NCI-H128 (cell line): ENCODE measurements around the gene CALN1.

Experiments
- DNase-seq: peaks from one replicate; lab custom pipeline; 2025; ENCODE audit not compliant: unreplicated experiment; lab: John Stamatoyannopoulos, UW

CALN1 gene

DNA sequence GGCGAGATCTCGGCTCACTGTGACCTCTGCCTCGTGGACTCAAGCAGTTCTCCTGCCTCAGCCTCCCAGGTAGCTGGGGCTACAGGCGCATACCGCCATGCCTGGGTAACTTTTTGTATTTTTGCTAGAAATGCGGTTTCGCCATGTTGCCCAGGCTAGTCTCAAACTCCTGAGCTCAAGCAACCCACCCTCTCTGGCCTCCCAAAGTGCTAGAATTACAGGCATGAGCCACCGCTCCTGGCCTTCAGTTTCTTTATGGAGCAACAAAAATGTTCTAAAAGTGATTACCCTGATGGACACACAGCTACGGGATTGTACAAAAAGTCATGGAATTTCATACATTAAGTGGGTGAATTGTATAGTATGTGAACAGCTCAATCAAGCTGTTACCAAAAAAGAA, 216.0 kb downstream of the CALN1 start:
- DNase-seq: no peak

DNA sequence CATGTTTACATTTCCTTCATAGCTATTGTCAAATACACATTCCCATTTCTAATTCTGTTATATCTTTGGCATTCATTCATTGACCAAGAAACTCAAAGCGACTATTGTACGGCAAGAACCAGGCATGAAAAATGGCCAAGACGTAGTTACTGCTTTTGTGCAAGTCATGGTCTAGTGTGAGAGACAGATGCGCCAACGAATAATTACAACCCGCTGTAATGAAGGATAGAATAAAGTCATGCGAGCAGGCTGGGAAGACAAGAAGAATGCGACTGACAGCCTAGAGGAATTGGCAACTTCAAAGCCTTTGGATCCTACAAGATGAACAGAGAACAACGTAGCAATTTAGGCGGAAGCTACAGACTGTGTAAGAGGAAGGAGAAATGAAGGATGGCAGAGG, 221.2 kb downstream of the CALN1 start:
- no peak for DNase-seq

DNA sequence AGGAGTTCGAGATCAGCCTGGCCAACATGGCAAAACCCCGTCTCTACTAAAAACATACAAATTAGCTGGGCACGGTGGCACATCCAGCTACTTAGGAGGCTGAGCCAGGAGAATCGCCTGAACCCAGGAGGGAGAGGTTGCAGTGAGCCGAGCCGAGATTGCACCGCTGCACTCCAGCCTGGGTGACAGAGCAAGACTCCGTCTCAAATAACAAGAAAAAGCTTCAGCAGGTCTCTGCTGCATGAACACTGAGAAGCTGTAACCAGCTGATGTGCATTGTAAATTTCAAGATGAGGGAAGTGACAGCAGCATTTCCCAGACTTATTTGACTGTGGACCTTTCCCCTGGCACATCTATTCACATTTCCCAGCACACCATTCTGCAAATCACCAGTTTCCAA, 222.0 kb downstream of the CALN1 start:
- DNase-seq: no peak

DNA sequence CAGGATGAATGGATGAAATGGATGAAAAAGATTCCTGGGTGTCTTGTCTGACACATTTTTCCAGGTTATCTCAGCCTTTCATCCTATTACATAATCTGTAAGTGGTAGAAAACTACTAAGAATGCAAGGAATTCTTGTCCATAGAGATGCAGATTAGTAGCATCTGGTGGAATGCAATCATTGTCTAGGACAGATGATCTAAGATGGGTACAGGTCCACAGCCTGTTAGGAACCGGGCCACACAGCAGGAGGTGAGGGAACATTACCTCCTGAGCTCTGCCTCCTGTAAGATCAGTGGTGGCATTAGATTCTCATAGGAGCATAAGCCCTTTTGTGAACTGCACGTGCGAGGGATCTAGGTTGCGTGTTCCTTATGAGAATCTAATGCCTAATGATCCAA, 225.0 kb downstream of the CALN1 start:
- no peak for DNase-seq

DNA sequence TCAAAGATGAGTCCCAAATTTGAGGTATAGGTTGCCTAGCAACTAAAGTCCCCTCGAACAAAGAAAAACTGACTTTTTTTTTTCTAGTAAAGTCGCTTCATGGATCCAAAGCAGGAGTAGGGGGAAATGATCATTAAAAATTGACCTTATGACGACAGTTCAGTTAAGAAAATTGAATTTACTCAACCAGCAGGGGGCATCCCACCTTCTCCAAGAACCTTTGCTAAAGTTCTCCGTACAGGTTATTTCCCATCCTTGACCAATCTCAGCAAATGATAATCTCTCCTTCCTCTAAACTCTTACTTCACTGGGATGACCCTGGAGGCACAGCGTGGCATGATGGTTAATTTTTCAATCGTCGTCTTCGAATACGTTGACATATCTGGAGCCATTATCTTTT, 228.3 kb downstream of the CALN1 start:
- no peak for DNase-seq

DNA sequence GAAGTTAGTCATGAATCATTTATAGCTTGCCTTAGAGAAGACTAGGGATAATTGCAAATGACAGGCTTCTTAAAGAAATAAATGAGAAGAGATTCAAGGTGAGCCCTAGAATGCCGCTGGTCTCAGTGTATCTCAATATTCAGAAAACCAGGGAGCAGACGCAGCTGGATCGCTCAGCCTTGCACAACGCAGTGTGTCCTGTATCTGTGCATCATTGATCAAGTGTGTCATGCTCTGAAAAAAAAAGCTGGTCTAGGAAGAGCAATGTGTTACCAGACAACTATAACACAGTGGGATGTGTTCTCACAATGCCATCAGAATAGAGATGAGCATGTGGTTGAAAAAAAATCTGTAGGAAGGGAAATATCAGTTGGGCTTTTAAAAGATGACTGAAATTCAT, 230.1 kb downstream of the CALN1 start:
- DNase-seq: no peak

DNA sequence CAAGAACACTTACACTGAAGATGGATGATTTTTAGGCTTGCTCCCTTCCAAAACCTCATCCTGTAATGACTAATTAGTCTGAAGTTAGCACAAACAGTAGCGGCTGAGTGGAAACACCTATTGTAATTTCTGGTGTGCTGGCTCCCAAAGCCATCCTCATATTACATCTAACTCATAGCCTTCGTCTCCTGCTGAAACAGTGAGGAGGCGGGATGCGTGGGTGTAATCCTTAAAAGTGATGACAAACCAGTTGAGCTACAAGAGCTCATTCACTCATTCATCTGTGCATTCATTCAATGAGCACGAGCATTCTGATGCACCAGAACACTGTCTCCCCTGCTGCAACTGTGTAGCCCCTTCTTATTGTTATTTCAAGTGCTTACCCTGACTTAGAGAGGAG, 235.3 kb downstream of the CALN1 start:
- DNase-seq: no peak

DNA sequence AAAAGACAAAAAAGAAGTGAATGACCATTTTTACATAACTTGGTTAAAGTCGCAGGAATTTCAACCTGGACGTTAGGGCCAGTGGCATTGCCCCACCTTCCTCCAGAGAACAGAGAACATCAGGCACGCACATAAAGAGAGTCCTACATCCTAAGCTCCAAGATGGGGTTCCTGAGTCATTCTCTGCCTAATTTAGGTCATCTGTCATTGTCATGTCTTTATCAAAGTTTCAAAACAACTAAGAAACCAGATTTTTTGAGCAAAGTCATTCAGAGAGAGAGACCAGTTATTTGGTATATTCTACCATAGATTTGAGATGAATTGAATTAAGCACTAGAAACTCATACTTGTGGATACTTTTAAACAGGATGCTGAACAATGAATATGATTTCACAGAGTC, 241.7 kb downstream of the CALN1 start:
- DNase-seq: no peak

DNA sequence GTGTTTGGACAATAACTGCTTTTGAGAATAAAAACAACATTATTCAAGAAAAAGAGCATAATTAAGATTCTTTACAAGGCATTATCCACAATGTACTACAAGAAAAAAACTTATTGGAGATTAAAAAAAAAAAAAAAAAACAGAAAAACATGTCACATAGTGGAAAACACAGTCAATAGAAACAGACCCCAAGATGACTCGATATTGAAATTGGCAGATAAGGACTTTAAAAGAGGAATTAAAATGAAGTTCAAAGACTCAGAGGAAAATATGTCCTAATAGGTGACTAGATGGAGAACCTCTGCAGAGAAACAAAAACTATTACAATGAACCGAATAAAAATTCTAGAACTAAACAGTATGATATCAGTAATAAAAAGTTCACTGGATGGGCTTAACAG, 248.9 kb downstream of the CALN1 start:
- no peak for DNase-seq

DNA sequence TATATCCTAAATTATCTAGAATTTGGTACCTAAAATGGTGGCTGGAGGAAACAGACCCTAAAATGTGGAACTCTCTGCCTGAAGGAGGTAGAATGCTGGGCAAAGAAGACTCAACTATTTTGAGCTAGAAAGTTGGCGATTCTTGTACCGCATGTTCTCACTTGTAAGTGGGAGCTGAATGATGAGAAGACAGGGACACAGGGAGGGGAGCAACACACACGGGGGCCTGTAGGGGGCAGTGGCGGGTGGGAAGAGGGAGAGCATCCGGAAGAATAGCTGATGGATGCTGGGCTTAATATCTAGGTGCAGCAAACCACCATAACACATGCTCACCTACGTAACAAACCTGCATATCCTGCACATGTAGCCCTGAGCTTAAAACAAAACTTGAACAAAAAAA, 250.6 kb downstream of the CALN1 start:
- no peak for DNase-seq

DNA sequence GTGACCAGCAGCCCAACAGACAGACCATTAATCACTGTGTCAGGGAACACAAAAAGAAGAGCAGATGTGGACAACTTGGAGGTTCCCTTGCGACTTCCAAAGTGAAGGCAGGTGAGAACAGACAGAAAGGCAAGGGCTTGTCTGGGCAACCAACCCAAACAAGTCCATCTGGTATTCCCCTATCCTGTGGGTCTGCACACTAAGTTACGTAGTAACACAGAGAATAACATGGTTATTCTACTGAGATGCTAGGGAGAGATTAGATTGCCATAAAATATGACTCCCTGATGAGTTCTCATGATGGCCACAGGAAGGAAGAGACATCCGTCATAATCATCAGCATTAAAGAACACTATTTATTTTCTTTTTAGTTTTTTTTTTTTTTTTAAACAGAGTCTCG, 252.2 kb downstream of the CALN1 start:
- no peak for DNase-seq

DNA sequence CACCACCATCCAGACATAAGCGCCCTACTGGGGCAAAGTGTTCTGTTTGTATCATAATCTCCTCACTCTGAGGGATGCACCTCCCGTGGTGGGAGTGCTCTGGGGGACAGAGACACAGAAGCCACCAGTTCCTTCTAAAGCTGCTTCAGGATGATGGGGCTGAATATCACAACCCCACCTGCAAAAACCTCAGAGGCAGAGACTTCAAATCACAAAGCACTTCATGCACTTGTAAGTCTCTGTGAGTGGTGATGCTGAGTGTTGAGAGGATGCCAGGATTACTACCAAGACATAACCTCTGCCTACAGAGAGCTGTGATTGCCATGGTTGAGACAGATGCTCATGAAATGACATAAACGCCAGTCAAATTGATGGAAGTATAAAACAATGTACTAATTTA, 255.5 kb downstream of the CALN1 start:
- DNase-seq: no peak

DNA sequence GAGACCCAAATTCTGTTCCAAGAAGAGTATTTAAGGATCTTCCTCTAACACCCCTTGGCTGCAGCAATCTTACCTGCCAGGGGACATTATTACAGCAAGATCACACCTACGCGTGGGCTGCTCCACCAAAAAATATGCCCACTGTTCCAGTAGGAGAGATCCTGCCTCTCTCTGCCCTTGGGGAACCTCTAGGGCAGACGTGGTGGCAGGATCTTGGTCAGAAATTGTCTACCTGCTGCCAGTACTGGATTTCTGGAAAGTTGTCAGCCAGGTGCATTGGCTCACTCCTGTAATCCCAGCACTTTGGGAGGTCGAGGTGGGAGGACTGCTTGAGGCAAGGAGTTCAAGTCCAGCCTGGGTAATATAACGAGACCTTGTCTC, 259.0 kb downstream of the CALN1 start:
- no peak for DNase-seq

DNA sequence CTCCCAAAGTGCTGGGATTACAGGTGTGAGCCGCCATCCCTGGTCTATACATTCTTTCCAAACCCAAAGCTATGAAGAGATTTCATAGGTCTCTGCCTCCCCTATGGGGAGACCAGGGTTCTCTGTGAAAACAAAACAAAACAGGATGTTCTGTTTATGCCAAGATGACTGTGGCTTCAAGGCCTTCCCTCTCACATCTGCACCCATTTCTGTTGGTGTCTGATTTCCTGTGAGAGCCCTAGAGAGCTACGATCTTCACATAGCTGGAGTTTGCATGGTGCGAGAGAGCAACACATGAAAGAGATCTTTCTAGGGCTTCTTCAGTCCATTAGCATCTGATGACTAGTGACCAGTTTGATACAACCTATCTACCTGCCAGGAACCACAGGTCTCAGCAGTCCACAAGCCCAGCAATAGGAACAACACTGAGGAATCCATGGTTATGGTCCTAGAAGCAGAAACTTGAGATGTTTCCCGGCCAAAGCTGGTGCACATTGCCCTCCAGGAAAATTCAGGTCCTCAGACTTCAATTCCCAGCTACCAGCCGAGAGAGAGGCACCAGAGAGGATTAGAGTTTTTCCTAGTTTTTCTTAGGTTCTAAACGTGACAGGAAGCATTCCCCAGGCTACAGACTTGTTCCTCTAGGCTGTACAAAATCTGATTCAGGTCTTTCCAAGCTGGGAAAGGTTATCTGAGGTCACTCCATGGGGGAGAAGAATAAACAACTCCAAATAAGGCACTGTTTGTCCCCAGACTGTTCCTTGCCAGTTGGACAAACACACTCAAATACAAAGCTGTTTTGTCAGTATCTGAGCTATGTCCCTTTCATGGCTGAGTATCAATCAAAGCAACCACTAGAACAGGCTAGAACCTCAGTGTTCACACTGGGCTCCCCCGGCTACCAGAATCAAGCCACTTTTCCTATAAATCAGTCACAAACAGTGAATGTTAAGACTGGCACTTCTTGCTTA, 259.7 kb downstream of the CALN1 start:
- no peak for DNase-seq

DNA sequence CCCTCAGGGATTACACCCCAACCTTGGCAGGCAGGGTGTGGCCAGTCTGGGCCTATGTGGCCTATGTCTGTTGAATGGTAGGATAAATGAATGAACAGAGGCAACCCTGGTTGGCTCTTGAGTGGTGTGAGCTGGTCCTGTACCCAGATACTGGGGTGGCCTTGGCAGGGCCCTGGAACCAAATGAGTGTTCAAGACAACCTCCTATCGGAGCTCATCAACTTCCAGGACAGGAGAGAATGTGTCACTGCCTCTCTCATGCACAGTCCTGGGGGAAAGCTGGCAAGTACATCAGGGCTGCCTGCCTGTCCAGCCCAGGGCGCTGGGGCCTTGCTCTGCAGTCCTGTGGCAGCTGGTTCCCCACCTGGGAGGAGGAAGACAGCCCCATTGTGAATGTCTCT, 271.6 kb downstream of the CALN1 start:
- no peak for DNase-seq

DNA sequence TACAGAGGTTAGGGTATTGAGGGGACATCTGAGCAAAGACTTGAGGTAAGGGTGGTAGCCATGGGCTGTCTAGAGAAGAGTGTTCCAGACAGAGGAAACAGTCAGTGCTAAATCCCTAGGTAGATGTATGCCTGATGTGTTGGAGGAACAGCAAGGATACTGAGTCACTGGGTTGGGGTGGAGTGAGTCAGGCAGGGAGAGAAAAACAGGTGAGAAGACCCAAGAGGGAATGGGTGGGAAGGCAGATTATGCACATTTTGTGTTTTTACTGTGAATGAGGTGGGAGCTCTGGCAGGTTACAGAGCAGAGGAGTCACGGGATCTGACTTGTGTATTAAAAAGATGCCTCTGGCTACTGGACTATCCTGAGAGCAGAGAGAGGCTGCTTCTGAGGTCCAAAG, 285.0 kb downstream of the CALN1 start:
- no peak for DNase-seq

DNA sequence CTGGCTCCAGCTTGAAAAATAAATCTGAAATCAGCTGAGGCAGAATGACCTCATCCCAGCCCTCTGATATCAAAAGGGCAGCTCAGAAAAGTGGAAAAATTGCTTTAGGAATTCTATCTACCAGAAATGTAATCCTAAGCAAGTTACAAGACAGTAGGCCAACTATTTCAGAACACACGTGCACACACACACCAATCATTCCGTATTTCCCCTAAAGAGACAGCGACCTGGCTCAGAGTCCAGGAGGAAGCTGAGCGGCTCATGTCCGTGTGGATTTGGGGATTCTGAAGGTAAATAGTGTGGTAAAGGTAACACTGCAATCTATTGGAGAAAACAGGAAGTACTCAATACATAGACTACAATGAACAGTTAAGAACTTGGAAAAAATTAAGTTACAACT, 288.2 kb downstream of the CALN1 start:
- DNase-seq: no peak

DNA sequence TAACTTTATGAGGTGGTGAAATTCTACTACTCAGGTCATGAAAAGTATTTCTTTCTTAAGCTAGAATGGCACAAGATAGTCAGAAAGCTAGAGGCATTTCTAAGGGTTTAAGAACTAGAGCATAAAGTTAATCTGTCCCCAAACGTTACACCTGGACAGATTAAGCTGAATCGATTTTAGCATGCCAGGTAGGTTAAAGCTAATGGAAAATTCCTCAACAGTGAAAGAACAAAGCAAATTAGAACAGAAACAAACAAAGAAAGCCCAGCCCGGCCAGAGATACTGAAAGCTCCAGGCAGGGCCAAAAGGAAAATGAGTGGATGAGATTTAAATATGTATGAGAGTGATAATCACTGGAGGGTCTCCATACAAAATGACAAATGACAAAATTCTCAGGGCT, 293.8 kb downstream of the CALN1 start:
- DNase-seq: no peak

DNA sequence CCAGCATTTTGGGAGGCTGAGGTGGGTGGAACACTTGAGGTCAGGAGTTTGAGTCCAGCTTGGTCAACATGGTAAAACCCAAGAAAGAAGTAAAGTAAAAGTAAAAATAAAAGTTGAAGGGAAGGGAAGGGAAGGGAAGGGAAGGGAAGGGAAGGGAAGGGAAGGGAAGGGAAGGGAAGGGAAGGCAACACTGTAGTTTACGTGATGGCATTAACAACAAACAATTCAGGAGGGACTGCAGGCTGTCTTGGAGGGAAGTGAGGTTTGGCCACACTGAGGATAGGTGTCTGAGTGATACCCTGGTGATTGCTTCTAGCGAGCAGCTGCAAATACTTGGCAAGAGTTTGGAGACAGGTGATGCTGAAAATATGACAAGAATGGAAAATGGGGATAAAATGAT, 298.0 kb downstream of the CALN1 start:
- DNase-seq: no peak

DNA sequence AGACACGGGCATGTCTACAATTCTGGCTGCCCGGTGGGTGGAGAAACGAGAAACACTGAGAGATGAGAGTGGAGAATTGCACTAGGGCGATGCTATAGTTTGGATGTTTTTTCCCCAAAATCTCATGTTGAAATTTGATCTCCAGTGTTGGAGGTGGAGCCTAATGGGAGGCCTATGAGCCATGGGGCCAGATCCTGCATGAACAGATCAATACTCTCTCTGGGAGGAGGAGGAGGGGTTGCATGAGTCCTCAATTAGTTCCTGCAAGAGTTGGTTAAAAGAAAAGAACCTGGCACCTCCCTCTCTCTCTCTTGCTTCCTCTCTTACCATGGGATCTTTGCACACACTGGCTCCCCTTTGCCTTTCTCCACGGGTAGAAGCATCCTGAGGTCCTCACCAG, 299.1 kb downstream of the CALN1 start:
- DNase-seq: no peak

DNA sequence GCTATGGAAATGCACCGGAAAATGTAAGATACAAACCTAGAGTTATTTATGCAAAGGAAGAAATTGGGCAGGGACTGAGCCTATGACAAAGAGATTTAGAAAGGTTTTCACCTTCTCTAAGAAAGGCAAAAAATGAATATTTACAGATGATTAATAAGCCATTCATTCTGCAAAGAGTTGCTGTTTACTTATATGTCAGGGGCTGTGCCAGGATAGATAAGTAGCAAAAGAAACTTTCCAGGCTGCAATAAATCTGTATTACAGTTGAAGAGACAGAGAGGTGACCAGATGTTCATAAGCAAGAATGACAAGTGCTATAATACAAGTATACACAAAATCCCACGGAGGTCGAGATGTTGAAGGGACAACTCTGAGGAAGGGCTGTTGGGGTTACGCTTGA, 299.6 kb downstream of the CALN1 start:
- no peak for DNase-seq

DNA sequence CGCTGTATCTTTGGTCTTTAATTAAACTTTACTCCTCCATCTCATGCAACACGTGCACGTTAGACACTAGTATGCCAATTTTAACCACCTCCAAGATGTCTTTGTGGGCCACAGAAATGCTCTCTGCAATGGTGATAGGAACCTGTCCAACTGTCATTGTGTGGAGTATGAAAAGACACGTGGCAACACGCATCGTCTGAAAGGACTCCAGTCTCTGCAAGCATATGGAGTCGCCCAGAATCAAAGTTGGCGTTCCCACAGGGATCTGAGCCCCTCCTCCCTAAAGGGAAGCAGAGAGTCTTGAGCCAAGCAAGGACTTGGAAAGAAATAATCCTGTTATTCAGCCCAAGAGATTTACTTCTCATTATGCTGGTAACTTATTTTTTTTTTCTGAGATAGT, 301.1 kb downstream of the CALN1 start:
- DNase-seq: no peak

DNA sequence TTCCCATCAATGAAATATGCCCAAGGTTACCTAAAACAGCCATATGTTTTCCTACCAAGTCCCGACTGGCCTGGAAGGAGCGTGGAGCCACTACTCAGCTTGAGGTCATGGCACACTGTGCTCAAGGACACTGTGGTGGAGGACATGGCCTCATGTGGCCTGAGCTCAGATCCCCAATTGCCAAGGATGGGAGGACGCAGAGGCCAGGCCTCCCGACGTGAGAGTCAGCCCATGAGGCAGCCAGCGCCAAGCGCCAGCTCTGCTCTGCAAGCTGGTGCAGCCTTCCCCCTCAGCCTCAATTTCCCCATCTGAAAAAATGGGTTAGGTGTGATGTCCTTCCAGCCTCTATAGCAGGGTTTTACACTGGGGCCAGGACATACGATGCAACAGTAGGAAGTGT, 302.6 kb downstream of the CALN1 start:
- no peak for DNase-seq
